HL-60 (cell line): Measurements from ENCODE around the gene AKR1B1.

ENCODE experiments used
- POLR2AphosphoS5 ChIP-seq: IDR thresholded peaks from 2 replicates; pipeline ENCODE4 v1.6.1; 2012; ENCODE audit warnings: low read depth
- TF ChIP-seq, protein P1 (sequence below): IDR thresholded peaks from one replicate; pipeline ENCODE4 v1.5.1; 2011; ENCODE audit warnings: low read length, control low read depth, inconsistent platforms; ENCODE audit not compliant: insufficient read depth
- TF ChIP-seq, protein P2 (sequence below): IDR thresholded peaks from 2 replicates; pipeline ENCODE4 v1.6.1; 2012; ENCODE audit warnings: low read depth; ENCODE audit not compliant: insufficient replicate concordance

DNA sequence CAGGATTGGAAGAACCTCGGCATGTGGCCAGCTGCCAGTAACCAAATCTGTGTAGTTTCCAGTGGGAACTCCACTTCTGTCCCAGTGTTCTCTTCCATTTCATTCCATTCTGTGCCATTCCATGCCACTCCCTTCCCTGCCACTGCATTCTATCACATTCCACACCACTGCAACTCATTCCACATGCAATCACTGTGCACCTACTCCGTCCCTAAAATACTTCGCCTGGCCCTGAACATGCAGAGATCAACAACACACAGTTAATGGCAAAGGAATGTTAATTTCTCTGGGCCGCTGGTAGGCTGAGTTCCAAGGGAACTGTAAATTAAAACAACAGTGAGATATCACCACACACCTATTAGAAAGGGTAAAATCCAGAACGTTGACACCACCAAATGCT lies 64.8 kb downstream of the AKR1B1 start:
- TF ChIP-seq, protein P1, sequence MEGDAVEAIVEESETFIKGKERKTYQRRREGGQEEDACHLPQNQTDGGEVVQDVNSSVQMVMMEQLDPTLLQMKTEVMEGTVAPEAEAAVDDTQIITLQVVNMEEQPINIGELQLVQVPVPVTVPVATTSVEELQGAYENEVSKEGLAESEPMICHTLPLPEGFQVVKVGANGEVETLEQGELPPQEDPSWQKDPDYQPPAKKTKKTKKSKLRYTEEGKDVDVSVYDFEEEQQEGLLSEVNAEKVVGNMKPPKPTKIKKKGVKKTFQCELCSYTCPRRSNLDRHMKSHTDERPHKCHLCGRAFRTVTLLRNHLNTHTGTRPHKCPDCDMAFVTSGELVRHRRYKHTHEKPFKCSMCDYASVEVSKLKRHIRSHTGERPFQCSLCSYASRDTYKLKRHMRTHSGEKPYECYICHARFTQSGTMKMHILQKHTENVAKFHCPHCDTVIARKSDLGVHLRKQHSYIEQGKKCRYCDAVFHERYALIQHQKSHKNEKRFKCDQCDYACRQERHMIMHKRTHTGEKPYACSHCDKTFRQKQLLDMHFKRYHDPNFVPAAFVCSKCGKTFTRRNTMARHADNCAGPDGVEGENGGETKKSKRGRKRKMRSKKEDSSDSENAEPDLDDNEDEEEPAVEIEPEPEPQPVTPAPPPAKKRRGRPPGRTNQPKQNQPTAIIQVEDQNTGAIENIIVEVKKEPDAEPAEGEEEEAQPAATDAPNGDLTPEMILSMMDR, result no peak
- TF ChIP-seq POLR2AphosphoS5, result no peak
- TF ChIP-seq, protein P2, sequence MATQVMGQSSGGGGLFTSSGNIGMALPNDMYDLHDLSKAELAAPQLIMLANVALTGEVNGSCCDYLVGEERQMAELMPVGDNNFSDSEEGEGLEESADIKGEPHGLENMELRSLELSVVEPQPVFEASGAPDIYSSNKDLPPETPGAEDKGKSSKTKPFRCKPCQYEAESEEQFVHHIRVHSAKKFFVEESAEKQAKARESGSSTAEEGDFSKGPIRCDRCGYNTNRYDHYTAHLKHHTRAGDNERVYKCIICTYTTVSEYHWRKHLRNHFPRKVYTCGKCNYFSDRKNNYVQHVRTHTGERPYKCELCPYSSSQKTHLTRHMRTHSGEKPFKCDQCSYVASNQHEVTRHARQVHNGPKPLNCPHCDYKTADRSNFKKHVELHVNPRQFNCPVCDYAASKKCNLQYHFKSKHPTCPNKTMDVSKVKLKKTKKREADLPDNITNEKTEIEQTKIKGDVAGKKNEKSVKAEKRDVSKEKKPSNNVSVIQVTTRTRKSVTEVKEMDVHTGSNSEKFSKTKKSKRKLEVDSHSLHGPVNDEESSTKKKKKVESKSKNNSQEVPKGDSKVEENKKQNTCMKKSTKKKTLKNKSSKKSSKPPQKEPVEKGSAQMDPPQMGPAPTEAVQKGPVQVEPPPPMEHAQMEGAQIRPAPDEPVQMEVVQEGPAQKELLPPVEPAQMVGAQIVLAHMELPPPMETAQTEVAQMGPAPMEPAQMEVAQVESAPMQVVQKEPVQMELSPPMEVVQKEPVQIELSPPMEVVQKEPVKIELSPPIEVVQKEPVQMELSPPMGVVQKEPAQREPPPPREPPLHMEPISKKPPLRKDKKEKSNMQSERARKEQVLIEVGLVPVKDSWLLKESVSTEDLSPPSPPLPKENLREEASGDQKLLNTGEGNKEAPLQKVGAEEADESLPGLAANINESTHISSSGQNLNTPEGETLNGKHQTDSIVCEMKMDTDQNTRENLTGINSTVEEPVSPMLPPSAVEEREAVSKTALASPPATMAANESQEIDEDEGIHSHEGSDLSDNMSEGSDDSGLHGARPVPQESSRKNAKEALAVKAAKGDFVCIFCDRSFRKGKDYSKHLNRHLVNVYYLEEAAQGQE, result no peak
